ENCODE results near the gene ITPRIP. TPM values are rescaled to one million over a fixed set of nuclear protein-coding genes. Genes with fewer than 3 reads are reported as not detected.

ITPRIP gene
- polyA plus RNA-seq, 1 of the 3 experiments (the other 2 are of a cell fraction): 22.1 TPM

DNA sequence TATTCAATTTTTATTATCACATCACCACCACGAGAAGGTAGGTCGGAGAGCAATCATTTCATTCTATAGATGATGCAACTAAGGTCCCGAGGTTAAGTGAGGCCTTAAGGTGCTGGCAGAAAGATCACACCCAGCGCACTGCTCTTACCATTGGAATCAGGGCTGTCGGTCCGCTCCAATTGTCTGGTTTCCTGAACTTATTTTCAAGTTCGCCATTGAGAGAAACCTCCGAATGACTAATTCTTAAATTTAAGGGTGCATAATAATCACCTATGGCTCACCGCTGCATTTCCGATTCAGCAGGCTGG lies 69.9 kb downstream of the ITPRIP start:
- peaks cover 0 to 11% of the 10 kb centered on the region in 2 experiments; a peak in 2 of 4 replicates for H3K4me1 ChIP-seq (ENCODE audit: control insufficient read depth in 1 of 2, insufficient read depth in 2 of 2, low read depth in 1 of 2, low read length in 1 of 2)
- 3% methylated on average over 10 of the region's 10 CpGs for WGBS (ENCODE audit: low lambda C conversion rate)
- H2AFZ ChIP-seq (ENCODE audit: low read depth): peak overlapping the region; percentile 45; the same call in 1 of the 2 replicates
- H4K20me1 ChIP-seq (ENCODE audit: insufficient read depth): 0 out of 2 replicates have a peak, but pooled peaks cover 5% of the 10 kb centered on the region
- peak overlapping the region; percentile 75 for H3K9ac ChIP-seq
- H3K79me2 ChIP-seq (ENCODE audit: insufficient read depth): peaks cover 50% of the 10 kb centered on the region
- peak overlapping the region; percentile 66 to 97 for H3K4me3 ChIP-seq (ENCODE audit: low read depth in 2 of 2, low read length in 1 of 2)
- peak overlapping the region; percentile 81 for H3K4me2 ChIP-seq
- no peaks in the 10 kb centered on the region for H3K9me2 ChIP-seq
- peaks cover 33% of the 10 kb centered on the region for H3F3A ChIP-seq (replicated peaks; ENCODE audit: insufficient read depth)
- TF ChIP-seq POLR2AphosphoS5 (IDR thresholded peaks at IDR 0.05; ENCODE audit: low read depth, low read length) (no peak), MEF2A (IDR thresholded peaks at IDR 0.05; ENCODE audit: borderline replicate concordance, low read depth) (no peak), FOXM1 (IDR thresholded peaks at IDR 0.05; ENCODE audit: low read depth) (no peak), RFX5 (IDR thresholded peaks at IDR 0.05; ENCODE audit: low read length) (no peak), RXRA (IDR thresholded peaks at IDR 0.05; ENCODE audit: borderline replicate concordance, low read depth) (no peak)
- TF ChIP-seq, protein P1, sequence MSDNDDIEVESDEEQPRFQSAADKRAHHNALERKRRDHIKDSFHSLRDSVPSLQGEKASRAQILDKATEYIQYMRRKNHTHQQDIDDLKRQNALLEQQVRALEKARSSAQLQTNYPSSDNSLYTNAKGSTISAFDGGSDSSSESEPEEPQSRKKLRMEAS (IDR thresholded peaks at IDR 0.05; ENCODE audit: low read depth): no peak
- TF ChIP-seq, protein P2, sequence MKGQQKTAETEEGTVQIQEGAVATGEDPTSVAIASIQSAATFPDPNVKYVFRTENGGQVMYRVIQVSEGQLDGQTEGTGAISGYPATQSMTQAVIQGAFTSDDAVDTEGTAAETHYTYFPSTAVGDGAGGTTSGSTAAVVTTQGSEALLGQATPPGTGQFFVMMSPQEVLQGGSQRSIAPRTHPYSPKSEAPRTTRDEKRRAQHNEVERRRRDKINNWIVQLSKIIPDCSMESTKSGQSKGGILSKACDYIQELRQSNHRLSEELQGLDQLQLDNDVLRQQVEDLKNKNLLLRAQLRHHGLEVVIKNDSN (IDR thresholded peaks at IDR 0.05; ENCODE audit: borderline replicate concordance, low read depth): no peak
- ChIA-PET POLR2A (interaction anchor here (0.6 to 1.9 kb wide), 2 partner anchors 14 to 17 kb away, joined by 3 to 10 read pairs; partner anchors contain the start of gene GSTO1), CTCF (interaction anchor here (2.8 kb wide), 1 partner anchor 12 kb away, joined by 7 read pairs; no protein-coding TSS in a partner anchor)
- no peaks in the 10 kb centered on the region for H3K27me3 ChIP-seq (ENCODE audit: insufficient read depth)
- peak overlapping the region; percentile 55 to 71 for H3K27ac ChIP-seq (ENCODE audit: low read depth in 2 of 2, low read length in 1 of 2)
- H3K36me3 ChIP-seq (replicated peaks in 1 of 2; ENCODE audit: control insufficient read depth in 1 of 2, insufficient read depth in 2 of 2, low read length in 1 of 2): peaks cover 39 to 50% of the 10 kb centered on the region in 2 experiments
- DNase-seq: no peak
- no peaks in the 10 kb centered on the region for H3K9me3 ChIP-seq

DNA sequence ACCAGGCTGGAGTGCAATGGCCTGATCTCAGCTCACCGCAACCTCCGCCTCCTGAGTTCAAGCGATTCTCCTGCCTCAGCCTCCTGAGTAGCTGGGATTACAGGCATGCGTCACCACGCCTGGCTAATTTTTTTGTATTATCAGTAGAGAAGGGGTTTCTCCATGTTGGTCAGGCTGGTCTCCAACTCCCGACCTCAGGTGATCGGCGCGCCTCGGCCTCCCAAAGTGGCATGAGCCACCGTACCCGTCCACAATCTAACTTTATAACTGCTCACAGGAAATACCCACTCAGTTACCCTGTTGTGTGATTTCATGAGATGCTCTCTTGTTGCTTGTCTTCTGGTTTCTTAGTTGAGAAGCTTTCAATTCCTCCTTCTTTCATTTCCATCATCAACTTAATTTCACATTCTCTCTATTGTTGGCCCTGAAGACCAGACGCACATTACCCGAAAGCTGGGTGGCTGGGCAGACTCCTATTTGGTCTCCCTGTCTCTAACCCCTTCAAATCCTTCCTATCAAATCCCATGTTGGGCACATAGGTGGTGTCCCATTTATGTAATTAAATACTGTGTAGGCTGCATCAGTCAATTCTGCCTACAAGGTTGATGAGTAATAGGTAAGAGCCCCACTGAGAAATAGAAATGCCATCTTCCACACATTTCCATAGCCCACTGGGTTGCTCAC lies 70.4 kb downstream of the ITPRIP start:
- WGBS (ENCODE audit: low lambda C conversion rate): 94% methylated on average over 14 of the region's 14 CpGs
- peaks cover 55% of the 10 kb centered on the region for H3K79me2 ChIP-seq (ENCODE audit: insufficient read depth)
- H3K4me1 ChIP-seq (ENCODE audit: control insufficient read depth in 1 of 2, insufficient read depth in 2 of 2, low read depth in 1 of 2, low read length in 1 of 2): peaks cover 0 to 11% of the 10 kb centered on the region in 2 experiments; a peak in 2 of 4 replicates
- peak overlapping the region; percentile 75 for H3K9ac ChIP-seq
- 0 out of 2 replicates have a peak, but pooled peaks cover 5% of the 10 kb centered on the region for H4K20me1 ChIP-seq (ENCODE audit: insufficient read depth)
- H3K9me2 ChIP-seq: no peaks in the 10 kb centered on the region
- H3K27ac ChIP-seq (ENCODE audit: low read depth in 2 of 2, low read length in 1 of 2): peak overlapping the region in 1 of 2 experiments; percentile 71; a peak in 2 of 4 replicates
- no peak overlapping the region for H2AFZ ChIP-seq (ENCODE audit: low read depth)
- ChIA-PET POLR2A (no interaction called here), CTCF (interaction anchor here (2.8 kb wide), 1 partner anchor 12 kb away, joined by 7 read pairs; no protein-coding TSS in a partner anchor)
- H3K36me3 ChIP-seq (replicated peaks in 1 of 2; ENCODE audit: control insufficient read depth in 1 of 2, insufficient read depth in 2 of 2, low read length in 1 of 2): peaks cover 44 to 55% of the 10 kb centered on the region in 2 experiments
- TF ChIP-seq EZH2phosphoT487 (IDR thresholded peaks at IDR 0.05; ENCODE audit: borderline replicate concordance, low read depth): no peak
- no peak for TF ChIP-seq NFIC (IDR thresholded peaks at IDR 0.05; ENCODE audit: borderline replicate concordance)
- no peak for TF ChIP-seq FOSL2 (IDR thresholded peaks at IDR 0.05; ENCODE audit: borderline replicate concordance, low read depth)
- TF ChIP-seq, protein P3, sequence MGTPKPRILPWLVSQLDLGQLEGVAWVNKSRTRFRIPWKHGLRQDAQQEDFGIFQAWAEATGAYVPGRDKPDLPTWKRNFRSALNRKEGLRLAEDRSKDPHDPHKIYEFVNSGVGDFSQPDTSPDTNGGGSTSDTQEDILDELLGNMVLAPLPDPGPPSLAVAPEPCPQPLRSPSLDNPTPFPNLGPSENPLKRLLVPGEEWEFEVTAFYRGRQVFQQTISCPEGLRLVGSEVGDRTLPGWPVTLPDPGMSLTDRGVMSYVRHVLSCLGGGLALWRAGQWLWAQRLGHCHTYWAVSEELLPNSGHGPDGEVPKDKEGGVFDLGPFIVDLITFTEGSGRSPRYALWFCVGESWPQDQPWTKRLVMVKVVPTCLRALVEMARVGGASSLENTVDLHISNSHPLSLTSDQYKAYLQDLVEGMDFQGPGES (IDR thresholded peaks at IDR 0.05; ENCODE audit: low read depth, low read length): no peak
- TF ChIP-seq SIN3A (IDR thresholded peaks at IDR 0.05; ENCODE audit: borderline replicate concordance, low read depth, low read length): no peak
- no peak for TF ChIP-seq NRF1 (IDR thresholded peaks at IDR 0.05; ENCODE audit: low read depth, low read length)
- TF ChIP-seq ELF1 (IDR thresholded peaks at IDR 0.05): no peak
- no peak for TF ChIP-seq YY1 (IDR thresholded peaks at IDR 0.05; ENCODE audit: low read depth)
- TF ChIP-seq POLR2AphosphoS5 (IDR thresholded peaks at IDR 0.05; ENCODE audit: low read depth, low read length): no peak
- no peak for TF ChIP-seq RXRA (IDR thresholded peaks at IDR 0.05; ENCODE audit: borderline replicate concordance, low read depth)
- TF ChIP-seq RAD21 (IDR thresholded peaks at IDR 0.05; ENCODE audit: low read length): no peak
- TF ChIP-seq SMC3 (IDR thresholded peaks at IDR 0.05; ENCODE audit: low read depth, low read length): no peak
- no peaks in the 10 kb centered on the region for H3K9me3 ChIP-seq
- H3K4me3 ChIP-seq (ENCODE audit: low read depth in 2 of 2, low read length in 1 of 2): peak overlapping the region; percentile 66 to 97
- no peak for DNase-seq
- H3K4me2 ChIP-seq: peak overlapping the region; percentile 81
- no peaks in the 10 kb centered on the region for H3K27me3 ChIP-seq (ENCODE audit: insufficient read depth)
- peaks cover 28% of the 10 kb centered on the region for H3F3A ChIP-seq (replicated peaks; ENCODE audit: insufficient read depth)

Measured in SK-N-SH (cell line).